K562 (cell line): ENCODE data around the gene ERMARD. TPM values are rescaled to one million over a fixed set of nuclear protein-coding genes. Genes with fewer than 3 reads are reported as not detected.

Experiments used
- ATAC-seq: fragments of 200-7000 bp; cut with Tn5 transposase; 3 replicates; pipeline ENCODE4 v1.9.1; 2020; ENCODE audit warnings: moderate library complexity
- BruUV-seq: library from RNA; stranded (reverse); fragments of 400-500 nt; replicated peaks from 2 replicates; lab custom pipeline; 2021; lab: Mats Ljungman, UMichigan
- CTCF ChIA-PET: fragments of 300-600 bp; formaldehyde crosslinking; extraction: SDS; loops from one replicate; lab custom pipeline; 2021; ENCODE audit warnings: low intra/inter-chr PET ratio; lab: Yijun Ruan, JAX
- POLR2A ChIA-PET: fragments of 300-600, 350-650 bp; sonication (Branson Sonifier 250); formaldehyde crosslinking; extraction: SDS; loops from one replicate; lab custom pipeline; 2021; ENCODE audit warnings: antibody characterized with exemption, inconsistent platforms; lab: Yijun Ruan, JAX
- DNase-seq, 4 experiments: peaks; one replicate each; pipeline versions ENCODE4 v3.0.0 to v3.0.0-alpha.2; 2011 to 2018; ENCODE audit warnings: low spot score in 3 of 4, mixed read lengths in 3 of 4; ENCODE audit errors: extremely low read depth in 1 of 4
- FAIRE-seq: peaks from 2 replicates; lab custom pipeline; 2011; peaks lifted over from hg19 to GRCh38; lab: Jason Lieb, UNC
- H2AFZ ChIP-seq: 2 replicates; pipeline ENCODE4 v1.6.0; 2011; ENCODE audit warnings: low read depth, low read length, control low read depth, inconsistent platforms
- H3K27ac ChIP-seq: fragments of 200-600 bp; 3 replicates; pipeline ENCODE4 v1.8.0; 2011; ENCODE audit warnings: low read depth, mild to moderate bottlenecking, control low read depth, inconsistent platforms, low read length, moderate library complexity, mixed read lengths; ENCODE audit errors: extremely low read depth
- H3K27me3 ChIP-seq, 2 experiments: fragments of 300-600 bp in 1 of 2; 2 replicates in 1 of 2; 3 replicates in 1 of 2; pipeline versions ENCODE4 v1.6.0 to v1.8.0; 2011; ENCODE audit warnings: inconsistent platforms in 2 of 2, low read length in 2 of 2, mild to moderate bottlenecking in 1 of 2, mixed read lengths in 1 of 2, moderate library complexity in 1 of 2; ENCODE audit not compliant: control insufficient read depth in 2 of 2, insufficient read depth in 2 of 2
- H3K36me3 ChIP-seq: fragments of 300-600 bp; 3 replicates; pipeline ENCODE4 v1.8.0; 2011; ENCODE audit warnings: mild to moderate bottlenecking, low read length, inconsistent platforms; ENCODE audit not compliant: control insufficient read depth, insufficient read depth
- H3K4me1 ChIP-seq, 2 experiments: fragments of 200-600 bp in 1 of 2; replicated peaks in 1 of 2; 2 replicates in 1 of 2; 3 replicates in 1 of 2; pipeline versions ENCODE4 v1.5.1 to v1.8.0; 2011; ENCODE audit warnings: inconsistent platforms in 2 of 2, low read length in 2 of 2, mild to moderate bottlenecking in 1 of 2, mixed read lengths in 1 of 2, moderate library complexity in 1 of 2; ENCODE audit not compliant: control insufficient read depth in 2 of 2, insufficient read depth in 2 of 2
- H3K4me2 ChIP-seq: 2 replicates; pipeline ENCODE4 v1.6.1; 2011; ENCODE audit warnings: low read length, control low read depth, inconsistent platforms, mixed read lengths; ENCODE audit not compliant: insufficient read depth
- H3K4me3 ChIP-seq: fragments of 200-600 bp; sonication (generic), shearing (Covaris generic); 2 replicates; pipeline ENCODE4 v1.5.1; 2016; ENCODE audit warnings: control low read depth, inconsistent platforms
- H3K79me2 ChIP-seq: fragments of 200-600 bp; 3 replicates; pipeline ENCODE4 v1.8.0; 2011; ENCODE audit warnings: low read length, inconsistent platforms; ENCODE audit not compliant: control insufficient read depth, insufficient read depth
- H3K9ac ChIP-seq, 2 experiments: 2 replicates each; pipeline versions ENCODE4 v1.6.0 to v1.6.1; 2011; ENCODE audit warnings: low read depth in 2 of 2, low read length in 2 of 2, control low read depth in 1 of 2, inconsistent platforms in 1 of 2, mild to moderate bottlenecking in 1 of 2, mixed read lengths in 1 of 2; ENCODE audit not compliant: insufficient read depth in 1 of 2
- H3K9me1 ChIP-seq: one replicate; pipeline ENCODE4 v1.6.0; 2011; ENCODE audit warnings: inconsistent platforms, mild to moderate bottlenecking, low read length, moderate library complexity; ENCODE audit not compliant: control insufficient read depth, insufficient read depth
- H3K9me3 ChIP-seq: replicated peaks from 2 replicates; pipeline ENCODE4 v1.5.1; 2011; ENCODE audit warnings: low read depth, low read length, inconsistent platforms; ENCODE audit not compliant: control insufficient read depth, insufficient read depth
- H4K20me1 ChIP-seq: replicated peaks from 2 replicates; pipeline ENCODE4 v1.6.1; 2011; ENCODE audit warnings: low read length, inconsistent platforms, mixed read lengths; ENCODE audit not compliant: control insufficient read depth, insufficient read depth
- FUS ChIP-seq: fragments of 200-400 bp; formaldehyde crosslinking; optimal IDR thresholded peaks from 2 replicates; pipeline ENCODE3; 2017; ENCODE audit warnings: low read depth, low read length
- TRIM28 ChIP-seq: fragments of 450-650 bp; IDR thresholded peaks from 2 replicates; pipeline ENCODE4 v1.6.1; 2017
- XRCC4 ChIP-seq: IDR thresholded peaks from one replicate; pipeline ENCODE4 v1.6.1; 2011; ENCODE audit not compliant: insufficient read depth, insufficient read length; ENCODE audit errors: extremely low read depth
- ZFP36 ChIP-seq: fragments of 150-350 bp; IDR thresholded peaks from 2 replicates; pipeline ENCODE4 v1.6.1; 2018; ENCODE audit warnings: low read length, low read depth; ENCODE audit not compliant: partially characterized antibody
- ZNF253 ChIP-seq: fragments of 250-450 bp; sonication (Bioruptor Pico); conservative IDR thresholded peaks from 2 replicates; pipeline ENCODE4 v1.6.1; 2021; ENCODE audit warnings: mild to moderate bottlenecking
- ZNF384 ChIP-seq: IDR thresholded peaks from 2 replicates; pipeline ENCODE4 v1.6.1; 2012; ENCODE audit warnings: low read depth, low read length, improper control_type of control experiment
- WGBS: fragments of 100-300 bp; shearing (Covaris generic); methylation state at CpG from one replicate; pipeline ENCODE4 v1.1.6; 2016; ENCODE audit warnings: low coverage, mixed read lengths; ENCODE audit not compliant: insufficient coverage; ENCODE audit errors: missing lambda C conversion rate; 5-methylcytosine and 5-hydroxymethylcytosine counted together
- in situ Hi-C: fragments of 300-500 bp; cut with MboI; formaldehyde crosslinking; loops from 4 replicates; pipeline ENCODE4 v1.15.0; 2018; ENCODE audit warnings: inconsistent platforms, mixed read lengths
- intact Hi-C: fragments of 100-400 bp; cut with micrococcal nuclease; formaldehyde crosslinking; loops from 2 replicates; pipeline ENCODE4 v1.14.2; 2022
- polyA plus RNA-seq, 8 experiments: library from polyadenylated mRNA; depleted of rRNA in 4 of 8; stranded (reverse) in 5 of 8; unstranded in 3 of 8; fragments of >200 nt; fragmentation: Nextera tagmentation in 2 of 8; fragmentation: Illumina TruSeq in 1 of 8; extraction: Ambion mirVana in 2 of 8; extraction: Trizol in 1 of 8; gene quantifications; 2 replicates each; pipeline versions ENCODE4 v1.2.1 to v1.2.3, GENCODE V29; 2011 to 2014; ENCODE audit warnings: inconsistent platforms in 1 of 8, missing spikeins in 1 of 8
- total RNA-seq, 7 experiments: library from RNA; depleted of rRNA in 6 of 7; stranded (reverse); fragments of >200 nt in 6 of 7; fragmentation: Illumina TruSeq in 2 of 7; extraction: Trizol in 2 of 7; gene quantifications; 2 replicates each; pipeline versions ENCODE4 v1.2.1 to v1.2.3, GENCODE V29; 2011 to 2021; ENCODE audit warnings: low replicate concordance in 1 of 7
- TF ChIP-seq, protein P1 (sequence below), 3 experiments: fragments of 200-800 bp in 1 of 3; sonication (Bioruptor generic) in 1 of 3; sonication (generic) in 1 of 3; formaldehyde crosslinking in 1 of 3; IDR thresholded peaks; 2 replicates each; pipeline versions ENCODE4 v1.6.1 to v1.8.0; 2016 to 2022; ENCODE audit warnings: mild to moderate bottlenecking in 2 of 3, missing compliant biosample characterization in 2 of 3, missing genetic modification characterization in 2 of 3, missing genetic modification reagents in 1 of 3
- TF ChIP-seq, protein P2 (sequence below): sonication (generic); formaldehyde crosslinking; IDR thresholded peaks from 2 replicates; pipeline ENCODE4 v1.8.0; 2022; ENCODE audit warnings: mild to moderate bottlenecking, missing genetic modification reagents, borderline replicate concordance
- TF ChIP-seq, protein P3 (sequence below): sonication (generic); formaldehyde crosslinking; IDR thresholded peaks from 2 replicates; pipeline ENCODE4 v1.8.0; 2022; ENCODE audit warnings: mild to moderate bottlenecking, missing genetic modification reagents

ERMARD gene
- total and polyA plus RNA-seq, 9 of the 15 experiments (the other 6 are each of a cell fraction or from before 2014, with no cell fraction given), result 14.5 to 68.6 (median 27.7) TPM

DNA sequence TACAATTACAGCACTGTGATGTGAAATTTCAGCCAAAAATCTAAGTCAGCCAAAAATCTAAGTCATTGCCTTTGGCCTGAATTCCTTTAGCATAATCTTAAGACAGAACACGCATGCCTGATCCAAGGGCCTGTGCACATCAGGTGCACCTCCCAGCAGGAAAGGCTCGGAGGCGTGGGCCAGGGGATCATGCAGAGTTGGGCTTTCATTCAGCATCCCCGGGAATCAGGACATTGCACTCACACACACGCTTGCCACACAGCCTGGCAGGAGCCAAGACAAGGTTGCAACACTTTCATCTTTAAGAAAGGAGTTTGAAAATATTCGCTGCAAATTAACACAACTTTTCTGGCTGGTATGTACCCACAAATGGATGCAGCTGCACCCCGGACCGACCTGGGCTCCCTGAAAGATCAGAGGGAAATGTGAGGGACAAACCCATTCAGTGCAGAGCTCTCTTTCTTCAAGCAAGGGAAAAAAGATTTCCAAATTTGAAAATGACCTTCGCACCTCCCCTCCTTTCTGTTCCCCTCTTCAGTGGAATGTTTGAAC, 48.8 kb downstream of the ERMARD start:
- ATAC-seq (no peak), DNase-seq (no peak), FAIRE-seq (peak; percentile 58)
- no peaks in the 10 kb centered on the region for H3K9me1 ChIP-seq
- H3K36me3 ChIP-seq, result no peaks in the 10 kb centered on the region
- no peak overlapping the region for H2AFZ ChIP-seq
- TF ChIP-seq, protein P1, sequence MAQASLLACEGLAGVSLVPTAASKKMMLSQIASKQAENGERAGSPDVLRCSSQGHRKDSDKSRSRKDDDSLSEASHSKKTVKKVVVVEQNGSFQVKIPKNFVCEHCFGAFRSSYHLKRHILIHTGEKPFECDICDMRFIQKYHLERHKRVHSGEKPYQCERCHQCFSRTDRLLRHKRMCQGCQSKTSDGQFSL (CRISPR knock-in tag; IDR thresholded peaks at IDR 0.05), result no peak
- TF ChIP-seq, protein P1 (tag; IDR thresholded peaks at IDR 0.05), result no peak
- TF ChIP-seq ZNF384 (no peak), XRCC4 (no peak), TRIM28 (no peak), FUS (no peak), ZFP36 (no peak), ZNF253 (CRISPR knock-in tag) (no peak)
- TF ChIP-seq, protein P2, sequence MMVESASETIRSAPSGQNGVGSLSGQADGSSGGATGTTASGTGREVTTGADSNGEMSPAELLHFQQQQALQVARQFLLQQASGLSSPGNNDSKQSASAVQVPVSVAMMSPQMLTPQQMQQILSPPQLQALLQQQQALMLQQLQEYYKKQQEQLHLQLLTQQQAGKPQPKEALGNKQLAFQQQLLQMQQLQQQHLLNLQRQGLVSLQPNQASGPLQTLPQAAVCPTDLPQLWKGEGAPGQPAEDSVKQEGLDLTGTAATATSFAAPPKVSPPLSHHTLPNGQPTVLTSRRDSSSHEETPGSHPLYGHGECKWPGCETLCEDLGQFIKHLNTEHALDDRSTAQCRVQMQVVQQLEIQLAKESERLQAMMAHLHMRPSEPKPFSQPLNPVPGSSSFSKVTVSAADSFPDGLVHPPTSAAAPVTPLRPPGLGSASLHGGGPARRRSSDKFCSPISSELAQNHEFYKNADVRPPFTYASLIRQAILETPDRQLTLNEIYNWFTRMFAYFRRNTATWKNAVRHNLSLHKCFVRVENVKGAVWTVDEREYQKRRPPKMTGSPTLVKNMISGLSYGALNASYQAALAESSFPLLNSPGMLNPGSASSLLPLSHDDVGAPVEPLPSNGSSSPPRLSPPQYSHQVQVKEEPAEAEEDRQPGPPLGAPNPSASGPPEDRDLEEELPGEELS (CRISPR knock-in tag), result no peak
- TF ChIP-seq, protein P3, sequence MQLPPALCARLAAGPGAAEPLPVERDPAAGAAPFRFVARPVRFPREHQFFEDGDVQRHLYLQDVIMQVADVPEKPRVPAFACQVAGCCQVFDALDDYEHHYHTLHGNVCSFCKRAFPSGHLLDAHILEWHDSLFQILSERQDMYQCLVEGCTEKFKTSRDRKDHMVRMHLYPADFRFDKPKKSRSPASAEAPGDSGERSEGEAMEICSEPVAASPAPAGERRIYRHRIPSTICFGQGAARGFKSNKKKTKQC (CRISPR knock-in tag), result no peak
- under 1% methylated on average over 9 of the region's 9 CpGs for WGBS
- H3K27ac ChIP-seq, result no peak overlapping the region
- H3K9ac ChIP-seq, result no peak overlapping the region
- ChIA-PET CTCF (no interaction called here), POLR2A (interaction anchor here (0.6 to 0.7 kb wide), 2 partner anchors 10 to 1940 kb away, joined by 3 read pairs; no protein-coding TSS in a partner anchor)
- H4K20me1 ChIP-seq, result peaks cover 6% of the 10 kb centered on the region; the same call in 1 of the 2 replicates
- intact Hi-C loops, result no loop called here
- H3K4me1 ChIP-seq, result peaks cover 0 to 7% of the 10 kb centered on the region in 2 experiments; a peak in 2 of 5 replicates
- H3K27me3 ChIP-seq, result peaks cover 51 to 55% of the 10 kb centered on the region in 2 experiments
- no peak overlapping the region for H3K4me3 ChIP-seq
- no peak overlapping the region for H3K4me2 ChIP-seq
- H3K79me2 ChIP-seq, result no peaks in the 10 kb centered on the region
- no peaks in the 10 kb centered on the region for H3K9me3 ChIP-seq
- no TSS peak for BruUV-seq
- in situ Hi-C loops, result no loop called here
